ENCODE measurements around the gene PMVK. TPM values are rescaled to one million over a fixed set of nuclear protein-coding genes. Genes with fewer than 3 reads are reported as not detected.

The PMVK gene
- total and polyA plus RNA-seq, 10 of the 15 experiments (the other 5 are each of a cell fraction or from before 2014, with no cell fraction given), result 6.0 to 121 (median 49.4) TPM

DNA sequence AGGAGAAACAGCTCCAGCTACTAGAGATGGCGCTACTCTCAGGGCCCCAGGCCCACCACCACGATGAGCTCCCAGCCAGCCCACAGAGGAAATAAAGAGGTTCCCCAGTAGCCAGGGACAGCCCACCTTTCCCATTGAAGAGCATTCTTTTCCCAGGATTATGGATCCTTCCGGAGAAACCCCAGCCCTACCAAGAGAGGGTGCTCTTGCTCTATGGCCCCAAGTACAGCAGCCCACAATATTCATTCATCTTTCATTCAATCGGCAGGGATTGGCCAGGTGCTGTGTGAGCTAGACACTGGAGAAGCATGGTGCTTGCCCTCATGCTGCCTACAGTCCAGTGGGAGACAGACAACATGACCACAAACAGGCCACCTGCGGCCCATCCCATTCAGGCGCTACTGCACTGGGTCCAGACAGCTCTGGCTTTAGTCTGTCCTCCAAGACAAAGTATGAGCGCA lies 29.9 kb downstream of the PMVK start:
- CTCF ChIA-PET, result interaction anchor here (1.3 to 1.6 kb wide), 3 partner anchors 15 to 110 kb away, joined by 3 to 6 read pairs (median 3); no protein-coding TSS in a partner anchor
- H3K4me2 ChIP-seq (ENCODE audit: control insufficient read depth, insufficient read depth), result no peak overlapping the region
- no peak overlapping the region for H3K4me3 ChIP-seq
- no peak overlapping the region for H2AFZ ChIP-seq (ENCODE audit: control insufficient read depth, low read depth, low read length)
- H3K9me3 ChIP-seq (replicated peaks; ENCODE audit: control insufficient read depth, insufficient read depth, low read length), result no peaks in the 10 kb centered on the region; the same call in 2 of the 3 replicates
- SMC1A ChIA-PET (ENCODE audit: uncharacterized antibody, unreplicated experiment), result interaction anchor here (1.8 kb wide), 1 partner anchor 45 kb away, joined by 3 read pairs; no protein-coding TSS in a partner anchor
- no peaks in the 10 kb centered on the region for H3K36me3 ChIP-seq (ENCODE audit: control insufficient read depth in 2 of 2, insufficient read depth in 2 of 2, low read length in 1 of 2)
- no peaks in the 10 kb centered on the region for H3K4me1 ChIP-seq (ENCODE audit: control insufficient read depth, insufficient read depth, low read length)
- H3K27me3 ChIP-seq (replicated peaks in 1 of 2; ENCODE audit: control insufficient read depth in 2 of 2, insufficient read depth in 2 of 2, low read length in 1 of 2), result no peaks in the 10 kb centered on the region
- FAIRE-seq (no peak), DNase-seq (ENCODE audit: low read depth, low spot score) (no peak), ATAC-seq (no peak)
- POLR2A ChIA-PET, result interaction anchor here (0.6 to 1.5 kb wide), 2 partner anchors 30 to 367 kb away, joined by 3 to 6 read pairs; partner anchors contain the start of gene PMVK
- in situ Hi-C loops (cut with MboI) (no loop called here), intact Hi-C loops (cut with micrococcal nuclease; ENCODE audit: unreplicated experiment) (no loop called here)
- RAD21 ChIA-PET (ENCODE audit: unreplicated experiment), result interaction anchor here (0.6 to 0.8 kb wide), 2 partner anchors 104 to 145 kb away, joined by 3 to 4 read pairs; partner anchors contain the start of gene ADAM15
- no TSS peak for BruUV-seq (replicated peaks)
- TF ChIP-seq, protein P1, sequence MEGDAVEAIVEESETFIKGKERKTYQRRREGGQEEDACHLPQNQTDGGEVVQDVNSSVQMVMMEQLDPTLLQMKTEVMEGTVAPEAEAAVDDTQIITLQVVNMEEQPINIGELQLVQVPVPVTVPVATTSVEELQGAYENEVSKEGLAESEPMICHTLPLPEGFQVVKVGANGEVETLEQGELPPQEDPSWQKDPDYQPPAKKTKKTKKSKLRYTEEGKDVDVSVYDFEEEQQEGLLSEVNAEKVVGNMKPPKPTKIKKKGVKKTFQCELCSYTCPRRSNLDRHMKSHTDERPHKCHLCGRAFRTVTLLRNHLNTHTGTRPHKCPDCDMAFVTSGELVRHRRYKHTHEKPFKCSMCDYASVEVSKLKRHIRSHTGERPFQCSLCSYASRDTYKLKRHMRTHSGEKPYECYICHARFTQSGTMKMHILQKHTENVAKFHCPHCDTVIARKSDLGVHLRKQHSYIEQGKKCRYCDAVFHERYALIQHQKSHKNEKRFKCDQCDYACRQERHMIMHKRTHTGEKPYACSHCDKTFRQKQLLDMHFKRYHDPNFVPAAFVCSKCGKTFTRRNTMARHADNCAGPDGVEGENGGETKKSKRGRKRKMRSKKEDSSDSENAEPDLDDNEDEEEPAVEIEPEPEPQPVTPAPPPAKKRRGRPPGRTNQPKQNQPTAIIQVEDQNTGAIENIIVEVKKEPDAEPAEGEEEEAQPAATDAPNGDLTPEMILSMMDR (IDR thresholded peaks at IDR 0.05 in 2 of 3, conservative IDR thresholded peaks at IDR 0.05 in 1 of 3; ENCODE audit: control insufficient read depth in 2 of 3, extremely low read depth in 1 of 3, insufficient read depth in 1 of 3, low read depth in 3 of 3, low read length in 3 of 3), result peak; percentile 25 to 42 (median 42); a peak in 4 of 6 replicates
- peak in 1 of 2 experiments; percentile 46; a peak in 1 of 4 replicates for TF ChIP-seq IKZF2 (IDR thresholded peaks at IDR 0.05)
- peak; percentile 49; the same call in 1 of the 2 replicates for TF ChIP-seq IKZF1 (conservative IDR thresholded peaks at IDR 0.05)
- TF ChIP-seq GATAD2B (conservative IDR thresholded peaks at IDR 0.05; ENCODE audit: low read depth), result no peak
- peak; percentile 28; the same call in 1 of the 2 replicates for TF ChIP-seq SMC3 (IDR thresholded peaks at IDR 0.05; ENCODE audit: borderline replicate concordance, low read length)
- peak; percentile 41 for TF ChIP-seq RAD21 (IDR thresholded peaks at IDR 0.05; ENCODE audit: insufficient read depth, low read depth, low read length)
- TF ChIP-seq, protein P2, sequence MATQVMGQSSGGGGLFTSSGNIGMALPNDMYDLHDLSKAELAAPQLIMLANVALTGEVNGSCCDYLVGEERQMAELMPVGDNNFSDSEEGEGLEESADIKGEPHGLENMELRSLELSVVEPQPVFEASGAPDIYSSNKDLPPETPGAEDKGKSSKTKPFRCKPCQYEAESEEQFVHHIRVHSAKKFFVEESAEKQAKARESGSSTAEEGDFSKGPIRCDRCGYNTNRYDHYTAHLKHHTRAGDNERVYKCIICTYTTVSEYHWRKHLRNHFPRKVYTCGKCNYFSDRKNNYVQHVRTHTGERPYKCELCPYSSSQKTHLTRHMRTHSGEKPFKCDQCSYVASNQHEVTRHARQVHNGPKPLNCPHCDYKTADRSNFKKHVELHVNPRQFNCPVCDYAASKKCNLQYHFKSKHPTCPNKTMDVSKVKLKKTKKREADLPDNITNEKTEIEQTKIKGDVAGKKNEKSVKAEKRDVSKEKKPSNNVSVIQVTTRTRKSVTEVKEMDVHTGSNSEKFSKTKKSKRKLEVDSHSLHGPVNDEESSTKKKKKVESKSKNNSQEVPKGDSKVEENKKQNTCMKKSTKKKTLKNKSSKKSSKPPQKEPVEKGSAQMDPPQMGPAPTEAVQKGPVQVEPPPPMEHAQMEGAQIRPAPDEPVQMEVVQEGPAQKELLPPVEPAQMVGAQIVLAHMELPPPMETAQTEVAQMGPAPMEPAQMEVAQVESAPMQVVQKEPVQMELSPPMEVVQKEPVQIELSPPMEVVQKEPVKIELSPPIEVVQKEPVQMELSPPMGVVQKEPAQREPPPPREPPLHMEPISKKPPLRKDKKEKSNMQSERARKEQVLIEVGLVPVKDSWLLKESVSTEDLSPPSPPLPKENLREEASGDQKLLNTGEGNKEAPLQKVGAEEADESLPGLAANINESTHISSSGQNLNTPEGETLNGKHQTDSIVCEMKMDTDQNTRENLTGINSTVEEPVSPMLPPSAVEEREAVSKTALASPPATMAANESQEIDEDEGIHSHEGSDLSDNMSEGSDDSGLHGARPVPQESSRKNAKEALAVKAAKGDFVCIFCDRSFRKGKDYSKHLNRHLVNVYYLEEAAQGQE (IDR thresholded peaks at IDR 0.05; ENCODE audit: low read depth, low read length), result no peak
- whole genome bisulfite sequencing (ENCODE audit: insufficient coverage, insufficient replicate concordance, low lambda C conversion rate, missing lambda C conversion rate), result 77% methylated on average over 7 of the region's 7 CpGs
- no peak overlapping the region for H3K9ac ChIP-seq (ENCODE audit: control insufficient read depth, insufficient read depth, low read length)
- H3K79me2 ChIP-seq (ENCODE audit: control insufficient read depth, insufficient read depth, low read length), result no peaks in the 10 kb centered on the region
- H4K20me1 ChIP-seq (ENCODE audit: control insufficient read depth, insufficient read depth), result no peaks in the 10 kb centered on the region
- H3K27ac ChIP-seq (ENCODE audit: control insufficient read depth, insufficient read depth), result no peak overlapping the region
